ENCODE measurements around the gene EEF1G.

GRCh38 chr11:62539238-62539925 is 34.3 kb downstream of the EEF1G start:
- TF ChIP-seq RAD21 (IDR thresholded peaks at IDR 0.05; ENCODE audit: low read depth): 0 out of 2 replicates have a peak, but pooled peaks have one; percentile 1
- TF ChIP-seq, protein P1, sequence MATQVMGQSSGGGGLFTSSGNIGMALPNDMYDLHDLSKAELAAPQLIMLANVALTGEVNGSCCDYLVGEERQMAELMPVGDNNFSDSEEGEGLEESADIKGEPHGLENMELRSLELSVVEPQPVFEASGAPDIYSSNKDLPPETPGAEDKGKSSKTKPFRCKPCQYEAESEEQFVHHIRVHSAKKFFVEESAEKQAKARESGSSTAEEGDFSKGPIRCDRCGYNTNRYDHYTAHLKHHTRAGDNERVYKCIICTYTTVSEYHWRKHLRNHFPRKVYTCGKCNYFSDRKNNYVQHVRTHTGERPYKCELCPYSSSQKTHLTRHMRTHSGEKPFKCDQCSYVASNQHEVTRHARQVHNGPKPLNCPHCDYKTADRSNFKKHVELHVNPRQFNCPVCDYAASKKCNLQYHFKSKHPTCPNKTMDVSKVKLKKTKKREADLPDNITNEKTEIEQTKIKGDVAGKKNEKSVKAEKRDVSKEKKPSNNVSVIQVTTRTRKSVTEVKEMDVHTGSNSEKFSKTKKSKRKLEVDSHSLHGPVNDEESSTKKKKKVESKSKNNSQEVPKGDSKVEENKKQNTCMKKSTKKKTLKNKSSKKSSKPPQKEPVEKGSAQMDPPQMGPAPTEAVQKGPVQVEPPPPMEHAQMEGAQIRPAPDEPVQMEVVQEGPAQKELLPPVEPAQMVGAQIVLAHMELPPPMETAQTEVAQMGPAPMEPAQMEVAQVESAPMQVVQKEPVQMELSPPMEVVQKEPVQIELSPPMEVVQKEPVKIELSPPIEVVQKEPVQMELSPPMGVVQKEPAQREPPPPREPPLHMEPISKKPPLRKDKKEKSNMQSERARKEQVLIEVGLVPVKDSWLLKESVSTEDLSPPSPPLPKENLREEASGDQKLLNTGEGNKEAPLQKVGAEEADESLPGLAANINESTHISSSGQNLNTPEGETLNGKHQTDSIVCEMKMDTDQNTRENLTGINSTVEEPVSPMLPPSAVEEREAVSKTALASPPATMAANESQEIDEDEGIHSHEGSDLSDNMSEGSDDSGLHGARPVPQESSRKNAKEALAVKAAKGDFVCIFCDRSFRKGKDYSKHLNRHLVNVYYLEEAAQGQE (IDR thresholded peaks at IDR 0.05; ENCODE audit: low read depth): no peak

Data from Ishikawa (cell line).